SK-N-SH treated with all-trans-retinoic acid at 6 μM for 48 hours (cell line): ENCODE measurements around the gene SAMD10.

Experiments
- ATAC-seq: fragments of 200-7000 bp; cut with Tn5 transposase; 3 replicates; pipeline ENCODE4 v1.9.1; 2020; ENCODE audit warnings: mild to moderate bottlenecking, moderate library complexity
- BACH2 ChIP-seq: fragments of 250-450 bp; sonication (Bioruptor Pico); IDR thresholded peaks from 2 replicates; pipeline ENCODE4 v1.9.0; 2021; ENCODE audit warnings: mild to moderate bottlenecking, borderline replicate concordance
- CSDC2 ChIP-seq: fragments of 250-450 bp; sonication (Bioruptor Pico); IDR thresholded peaks from 2 replicates; pipeline ENCODE4 v1.5.0; 2020; ENCODE audit warnings: mild to moderate bottlenecking, moderate library complexity
- ESRRG ChIP-seq: fragments of 250-450 bp; sonication (Bioruptor Pico); IDR thresholded peaks from 2 replicates; pipeline ENCODE4 v1.6.1; 2021; ENCODE audit warnings: mild to moderate bottlenecking
- GLIS3 ChIP-seq: fragments of 250-450 bp; sonication (Bioruptor Pico); IDR thresholded peaks from 2 replicates; pipeline ENCODE4 v1.5.0; 2020; ENCODE audit warnings: mild to moderate bottlenecking, moderate library complexity
- ISL1 ChIP-seq: fragments of 250-450 bp; sonication (Bioruptor Pico); IDR thresholded peaks from 2 replicates; pipeline ENCODE4 v2.1.2; 2022; ENCODE audit warnings: mild to moderate bottlenecking, moderate library complexity
- OSR1 ChIP-seq: fragments of 250-450 bp; sonication (Bioruptor Pico); IDR thresholded peaks from 2 replicates; pipeline ENCODE4 v1.8.0; 2022; ENCODE audit warnings: moderate library complexity, mild to moderate bottlenecking, inconsistent platforms
- PPARA ChIP-seq: fragments of 250-450 bp; sonication (Bioruptor Pico); IDR thresholded peaks from 2 replicates; pipeline ENCODE4 v1.5.0; 2020; ENCODE audit warnings: mild to moderate bottlenecking, borderline replicate concordance
- RARB ChIP-seq: fragments of 250-450 bp; sonication (Bioruptor Pico); IDR thresholded peaks from 2 replicates; pipeline ENCODE4 v1.8.0; 2021; ENCODE audit warnings: mild to moderate bottlenecking, moderate library complexity
- SNAI2 ChIP-seq: fragments of 250-450 bp; sonication (Bioruptor Pico); IDR thresholded peaks from 2 replicates; pipeline ENCODE4 v1.5.0; 2020; ENCODE audit warnings: mild to moderate bottlenecking, moderate library complexity
- TCF4 ChIP-seq: fragments of 250-450 bp; sonication (Bioruptor Pico); IDR thresholded peaks from 2 replicates; pipeline ENCODE4 v1.8.0; 2021; ENCODE audit warnings: mild to moderate bottlenecking, moderate library complexity, borderline replicate concordance
- TOX ChIP-seq: fragments of 250-450 bp; sonication (Bioruptor Pico); IDR thresholded peaks from 2 replicates; pipeline ENCODE4 v1.8.0; 2021; ENCODE audit warnings: mild to moderate bottlenecking, moderate library complexity, borderline replicate concordance
- ZC3H10 ChIP-seq: fragments of 250-450 bp; sonication (Bioruptor Pico); IDR thresholded peaks from 2 replicates; pipeline ENCODE4 v1.5.1; 2021; ENCODE audit warnings: mild to moderate bottlenecking, moderate library complexity
- ZFP3 ChIP-seq: fragments of 250-450 bp; sonication (Bioruptor Pico); IDR thresholded peaks from 2 replicates; pipeline ENCODE4 v1.5.0; 2020; ENCODE audit warnings: mild to moderate bottlenecking, moderate library complexity
- ZFP30 ChIP-seq: fragments of 450-650 bp; formaldehyde crosslinking; IDR thresholded peaks from 2 replicates; pipeline ENCODE4 v1.5.0; 2022; ENCODE audit warnings: mild to moderate bottlenecking, moderate library complexity
- ZNF565 ChIP-seq: fragments of 450-650 bp; formaldehyde crosslinking; conservative IDR thresholded peaks from 2 replicates; pipeline ENCODE4 v1.5.0; 2020; ENCODE audit warnings: low read depth, mild to moderate bottlenecking, moderate library complexity
- ZNF70 ChIP-seq: fragments of 450-650 bp; formaldehyde crosslinking; IDR thresholded peaks from 2 replicates; pipeline ENCODE4 v1.5.0; 2020; ENCODE audit warnings: mild to moderate bottlenecking, moderate library complexity
- ZNF8 ChIP-seq: fragments of 450-650 bp; formaldehyde crosslinking; IDR thresholded peaks from 2 replicates; pipeline ENCODE4 v1.5.0; 2020; ENCODE audit warnings: mild to moderate bottlenecking, moderate library complexity
- TF ChIP-seq, protein P1 (sequence below): fragments of 250-450 bp; sonication (Bioruptor Pico); IDR thresholded peaks from 2 replicates; pipeline ENCODE4 v1.5.1; 2021; ENCODE audit warnings: mild to moderate bottlenecking, moderate library complexity
- TF ChIP-seq, protein P2 (sequence below): fragments of 250-450 bp; sonication (Bioruptor Pico); IDR thresholded peaks from 2 replicates; pipeline ENCODE4 v1.5.1; 2020; ENCODE audit warnings: low read depth, mild to moderate bottlenecking, moderate library complexity
- TF ChIP-seq, protein P3 (sequence below): fragments of 250-450 bp; sonication (Bioruptor Pico); IDR thresholded peaks from 2 replicates; pipeline ENCODE4 v1.8.0; 2021; ENCODE audit warnings: low read depth, mild to moderate bottlenecking, moderate library complexity, borderline replicate concordance
- TF ChIP-seq, protein P4 (sequence below): fragments of 250-450 bp; sonication (Bioruptor Pico); IDR thresholded peaks from 2 replicates; pipeline ENCODE4 v1.5.0; 2020; ENCODE audit warnings: mild to moderate bottlenecking, moderate library complexity
- TF ChIP-seq, protein P5 (sequence below): fragments of 250-450 bp; sonication (Bioruptor Pico); IDR thresholded peaks from 2 replicates; pipeline ENCODE4 v1.8.0; 2020; ENCODE audit warnings: mild to moderate bottlenecking, moderate library complexity, borderline replicate concordance

SAMD10 gene

DNA sequence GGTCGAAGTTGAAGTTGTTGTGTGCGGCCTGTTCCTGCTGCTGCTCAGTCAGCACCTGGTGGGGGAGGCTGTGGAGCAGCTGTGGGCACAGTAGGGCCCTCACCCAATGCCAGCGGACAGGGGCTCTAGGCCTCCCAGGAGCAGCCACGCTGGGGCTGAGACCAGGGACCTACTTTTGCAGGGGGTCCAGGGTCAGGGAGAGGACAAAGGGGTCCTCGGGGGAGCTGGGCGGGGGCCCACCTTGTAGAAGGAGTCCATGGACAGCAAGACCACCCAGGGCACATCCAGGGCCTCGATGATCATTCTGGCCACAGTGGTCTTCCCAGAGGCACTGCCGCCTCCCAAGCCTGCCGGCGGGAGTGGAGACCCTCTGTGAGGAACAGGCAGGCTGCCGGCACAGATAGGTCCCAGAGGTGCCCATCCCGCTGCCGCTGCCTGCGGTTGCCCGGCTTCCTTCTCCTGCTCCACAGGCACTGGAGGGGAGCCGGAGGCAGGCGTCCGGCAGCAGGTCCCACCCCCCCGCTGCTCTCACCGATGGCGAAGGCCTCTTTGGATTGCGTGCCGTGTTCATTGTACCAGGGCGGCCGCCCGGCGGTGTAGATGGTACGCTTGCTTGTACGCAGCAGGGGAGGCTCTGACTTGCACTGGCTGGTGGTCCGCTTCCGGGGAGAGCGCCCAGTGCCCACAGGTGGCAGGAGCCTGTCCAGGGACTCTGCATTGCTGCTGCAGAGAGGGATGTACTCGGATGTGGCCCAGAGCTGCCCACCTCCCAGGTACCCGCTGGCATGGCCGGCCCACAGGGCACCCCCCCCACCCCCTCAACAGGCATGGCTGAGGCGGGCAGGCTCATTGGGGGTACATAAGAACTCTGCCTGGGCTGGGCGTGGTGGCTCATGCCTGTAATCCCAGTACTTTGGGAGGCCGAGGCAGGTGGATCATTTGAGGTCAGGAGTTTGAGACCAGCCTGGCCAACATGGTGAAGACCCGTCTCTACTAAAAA, 33.2 kb downstream of the SAMD10 start:
- no peak for ATAC-seq
- TF ChIP-seq BACH2 (no peak), ZC3H10 (CRISPR knock-in tag) (no peak), RARB (no peak), ISL1 (CRISPR knock-in tag) (no peak), ZFP3 (CRISPR knock-in tag) (no peak), TCF4 (no peak), OSR1 (no peak), ZNF70 (CRISPR knock-in tag) (no peak), GLIS3 (CRISPR knock-in tag) (no peak)
- TF ChIP-seq, protein P1, sequence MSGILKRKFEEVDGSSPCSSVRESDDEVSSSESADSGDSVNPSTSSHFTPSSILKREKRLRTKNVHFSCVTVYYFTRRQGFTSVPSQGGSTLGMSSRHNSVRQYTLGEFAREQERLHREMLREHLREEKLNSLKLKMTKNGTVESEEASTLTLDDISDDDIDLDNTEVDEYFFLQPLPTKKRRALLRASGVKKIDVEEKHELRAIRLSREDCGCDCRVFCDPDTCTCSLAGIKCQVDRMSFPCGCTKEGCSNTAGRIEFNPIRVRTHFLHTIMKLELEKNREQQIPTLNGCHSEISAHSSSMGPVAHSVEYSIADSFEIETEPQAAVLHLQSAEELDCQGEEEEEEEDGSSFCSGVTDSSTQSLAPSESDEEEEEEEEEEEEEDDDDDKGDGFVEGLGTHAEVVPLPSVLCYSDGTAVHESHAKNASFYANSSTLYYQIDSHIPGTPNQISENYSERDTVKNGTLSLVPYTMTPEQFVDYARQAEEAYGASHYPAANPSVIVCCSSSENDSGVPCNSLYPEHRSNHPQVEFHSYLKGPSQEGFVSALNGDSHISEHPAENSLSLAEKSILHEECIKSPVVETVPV (CRISPR knock-in tag), result no peak

DNA sequence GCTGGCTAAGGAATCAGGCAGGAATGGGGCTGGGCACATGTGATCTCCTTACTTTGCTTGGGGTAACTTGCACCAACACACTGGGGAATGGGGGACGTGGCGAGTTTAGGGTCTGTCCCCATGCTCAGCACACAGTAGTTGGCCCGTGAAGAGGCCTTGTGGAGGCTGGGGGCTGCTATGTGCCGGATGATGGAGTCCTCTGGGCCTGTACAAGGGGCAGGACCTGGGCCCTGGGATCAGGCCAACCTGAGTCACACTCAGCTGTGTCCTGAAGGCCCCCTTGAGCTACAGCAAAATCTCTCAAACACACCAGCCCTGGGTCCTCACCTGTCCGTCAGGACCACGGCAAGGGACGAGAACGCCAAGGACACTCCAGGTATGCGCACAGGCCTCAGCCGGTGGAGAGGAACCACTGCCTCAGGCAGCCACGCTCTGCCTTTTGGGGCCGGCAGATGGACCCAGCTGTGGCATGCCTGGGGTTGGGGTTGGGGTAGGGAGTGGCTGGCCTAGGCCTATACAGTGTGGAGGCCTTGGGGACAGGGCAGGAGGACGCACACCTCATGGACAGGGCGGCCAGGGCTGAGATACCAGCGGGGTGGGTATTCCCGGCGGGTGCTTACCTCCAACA, 34.3 kb downstream of the SAMD10 start:
- no peak for TF ChIP-seq ISL1 (CRISPR knock-in tag)
- ATAC-seq, result no peak

DNA sequence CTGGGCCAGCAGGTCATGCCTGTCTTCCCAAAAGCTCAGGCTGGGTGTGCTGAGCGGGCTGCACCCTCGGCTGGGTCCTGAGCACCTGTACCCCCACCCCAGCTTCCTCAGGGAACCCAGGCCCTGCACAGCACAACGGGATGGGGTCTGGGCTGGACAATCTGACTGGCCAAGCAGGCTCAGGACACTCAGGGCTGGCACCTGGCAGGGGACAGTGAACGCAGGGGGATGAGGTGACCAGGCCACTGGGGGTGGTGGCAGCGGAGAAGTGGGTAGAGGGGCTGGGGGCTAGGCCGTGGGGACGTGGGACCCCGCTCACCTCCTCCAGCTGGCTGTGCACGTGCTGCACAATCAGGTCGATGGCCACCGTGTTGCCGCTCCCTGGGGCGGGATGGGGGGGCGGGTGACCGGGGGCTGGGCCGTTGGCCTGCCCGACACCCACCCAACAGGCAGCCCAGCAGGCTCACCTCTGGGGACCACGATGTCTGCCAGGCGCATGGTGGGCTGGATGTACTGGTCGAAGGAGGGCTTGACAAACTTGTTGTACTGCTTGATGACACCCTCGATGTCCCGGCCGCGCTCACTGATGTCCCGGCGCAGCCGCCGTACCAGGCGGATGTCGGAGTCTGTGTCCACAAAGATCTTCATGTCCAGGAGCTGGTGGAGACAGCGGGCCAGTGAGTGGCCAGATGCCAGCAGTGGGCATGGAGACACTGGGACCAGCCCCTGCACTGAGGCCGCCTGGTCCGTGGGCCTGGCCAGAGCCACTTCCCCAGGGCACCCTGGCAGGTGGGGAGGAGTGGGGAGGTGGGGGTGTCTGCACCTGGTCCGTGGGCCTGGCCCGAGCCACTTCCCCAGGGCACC, 35.1 kb downstream of the SAMD10 start:
- no peak for TF ChIP-seq TOX (CRISPR knock-in tag)
- TF ChIP-seq, protein P2, sequence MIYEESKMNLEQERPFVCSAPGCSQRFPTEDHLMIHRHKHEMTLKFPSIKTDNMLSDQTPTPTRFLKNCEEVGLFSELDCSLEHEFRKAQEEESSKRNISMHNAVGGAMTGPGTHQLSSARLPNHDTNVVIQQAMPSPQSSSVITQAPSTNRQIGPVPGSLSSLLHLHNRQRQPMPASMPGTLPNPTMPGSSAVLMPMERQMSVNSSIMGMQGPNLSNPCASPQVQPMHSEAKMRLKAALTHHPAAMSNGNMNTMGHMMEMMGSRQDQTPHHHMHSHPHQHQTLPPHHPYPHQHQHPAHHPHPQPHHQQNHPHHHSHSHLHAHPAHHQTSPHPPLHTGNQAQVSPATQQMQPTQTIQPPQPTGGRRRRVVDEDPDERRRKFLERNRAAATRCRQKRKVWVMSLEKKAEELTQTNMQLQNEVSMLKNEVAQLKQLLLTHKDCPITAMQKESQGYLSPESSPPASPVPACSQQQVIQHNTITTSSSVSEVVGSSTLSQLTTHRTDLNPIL, result no peak
- TF ChIP-seq SNAI2 (CRISPR knock-in tag), result no peak
- TF ChIP-seq BACH2, result no peak
- no peak for TF ChIP-seq ZFP3 (CRISPR knock-in tag)
- no peak for TF ChIP-seq ZFP30 (CRISPR knock-in tag)
- TF ChIP-seq, protein P3, sequence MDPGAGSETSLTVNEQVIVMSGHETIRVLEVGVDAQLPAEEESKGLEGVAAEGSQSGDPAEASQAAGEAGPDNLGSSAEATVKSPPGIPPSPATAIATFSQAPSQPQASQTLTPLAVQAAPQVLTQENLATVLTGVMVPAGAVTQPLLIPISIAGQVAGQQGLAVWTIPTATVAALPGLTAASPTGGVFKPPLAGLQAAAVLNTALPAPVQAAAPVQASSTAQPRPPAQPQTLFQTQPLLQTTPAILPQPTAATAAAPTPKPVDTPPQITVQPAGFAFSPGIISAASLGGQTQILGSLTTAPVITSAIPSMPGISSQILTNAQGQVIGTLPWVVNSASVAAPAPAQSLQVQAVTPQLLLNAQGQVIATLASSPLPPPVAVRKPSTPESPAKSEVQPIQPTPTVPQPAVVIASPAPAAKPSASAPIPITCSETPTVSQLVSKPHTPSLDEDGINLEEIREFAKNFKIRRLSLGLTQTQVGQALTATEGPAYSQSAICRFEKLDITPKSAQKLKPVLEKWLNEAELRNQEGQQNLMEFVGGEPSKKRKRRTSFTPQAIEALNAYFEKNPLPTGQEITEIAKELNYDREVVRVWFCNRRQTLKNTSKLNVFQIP (CRISPR knock-in tag), result no peak
- no peak for TF ChIP-seq PPARA
- ATAC-seq, result no peak

DNA sequence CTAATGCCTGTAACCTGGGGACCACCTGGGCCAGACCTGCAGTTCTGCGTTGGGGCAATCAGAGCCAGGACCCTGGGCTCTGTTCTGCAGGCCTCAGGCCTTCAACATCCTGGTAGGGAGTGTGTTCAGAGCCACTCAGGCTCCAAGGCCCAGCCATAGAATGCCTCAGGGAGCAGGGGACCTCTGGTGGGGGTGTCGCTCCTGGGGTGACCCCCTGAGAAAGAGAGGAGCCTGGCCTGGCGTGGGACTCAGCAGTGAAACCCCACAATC, 35.7 kb downstream of the SAMD10 start:
- no peak for TF ChIP-seq SNAI2 (CRISPR knock-in tag)
- TF ChIP-seq, protein P4, sequence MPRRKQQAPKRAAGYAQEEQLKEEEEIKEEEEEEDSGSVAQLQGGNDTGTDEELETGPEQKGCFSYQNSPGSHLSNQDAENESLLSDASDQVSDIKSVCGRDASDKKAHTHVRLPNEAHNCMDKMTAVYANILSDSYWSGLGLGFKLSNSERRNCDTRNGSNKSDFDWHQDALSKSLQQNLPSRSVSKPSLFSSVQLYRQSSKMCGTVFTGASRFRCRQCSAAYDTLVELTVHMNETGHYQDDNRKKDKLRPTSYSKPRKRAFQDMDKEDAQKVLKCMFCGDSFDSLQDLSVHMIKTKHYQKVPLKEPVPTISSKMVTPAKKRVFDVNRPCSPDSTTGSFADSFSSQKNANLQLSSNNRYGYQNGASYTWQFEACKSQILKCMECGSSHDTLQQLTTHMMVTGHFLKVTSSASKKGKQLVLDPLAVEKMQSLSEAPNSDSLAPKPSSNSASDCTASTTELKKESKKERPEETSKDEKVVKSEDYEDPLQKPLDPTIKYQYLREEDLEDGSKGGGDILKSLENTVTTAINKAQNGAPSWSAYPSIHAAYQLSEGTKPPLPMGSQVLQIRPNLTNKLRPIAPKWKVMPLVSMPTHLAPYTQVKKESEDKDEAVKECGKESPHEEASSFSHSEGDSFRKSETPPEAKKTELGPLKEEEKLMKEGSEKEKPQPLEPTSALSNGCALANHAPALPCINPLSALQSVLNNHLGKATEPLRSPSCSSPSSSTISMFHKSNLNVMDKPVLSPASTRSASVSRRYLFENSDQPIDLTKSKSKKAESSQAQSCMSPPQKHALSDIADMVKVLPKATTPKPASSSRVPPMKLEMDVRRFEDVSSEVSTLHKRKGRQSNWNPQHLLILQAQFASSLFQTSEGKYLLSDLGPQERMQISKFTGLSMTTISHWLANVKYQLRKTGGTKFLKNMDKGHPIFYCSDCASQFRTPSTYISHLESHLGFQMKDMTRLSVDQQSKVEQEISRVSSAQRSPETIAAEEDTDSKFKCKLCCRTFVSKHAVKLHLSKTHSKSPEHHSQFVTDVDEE (CRISPR knock-in tag), result no peak
- TF ChIP-seq CSDC2, result no peak
- no peak for TF ChIP-seq ZFP3 (CRISPR knock-in tag)
- TF ChIP-seq ZNF565, result no peak
- TF ChIP-seq BACH2, result no peak
- TF ChIP-seq ZC3H10 (CRISPR knock-in tag), result no peak
- TF ChIP-seq, protein P2, result no peak
- TF ChIP-seq, protein P5, sequence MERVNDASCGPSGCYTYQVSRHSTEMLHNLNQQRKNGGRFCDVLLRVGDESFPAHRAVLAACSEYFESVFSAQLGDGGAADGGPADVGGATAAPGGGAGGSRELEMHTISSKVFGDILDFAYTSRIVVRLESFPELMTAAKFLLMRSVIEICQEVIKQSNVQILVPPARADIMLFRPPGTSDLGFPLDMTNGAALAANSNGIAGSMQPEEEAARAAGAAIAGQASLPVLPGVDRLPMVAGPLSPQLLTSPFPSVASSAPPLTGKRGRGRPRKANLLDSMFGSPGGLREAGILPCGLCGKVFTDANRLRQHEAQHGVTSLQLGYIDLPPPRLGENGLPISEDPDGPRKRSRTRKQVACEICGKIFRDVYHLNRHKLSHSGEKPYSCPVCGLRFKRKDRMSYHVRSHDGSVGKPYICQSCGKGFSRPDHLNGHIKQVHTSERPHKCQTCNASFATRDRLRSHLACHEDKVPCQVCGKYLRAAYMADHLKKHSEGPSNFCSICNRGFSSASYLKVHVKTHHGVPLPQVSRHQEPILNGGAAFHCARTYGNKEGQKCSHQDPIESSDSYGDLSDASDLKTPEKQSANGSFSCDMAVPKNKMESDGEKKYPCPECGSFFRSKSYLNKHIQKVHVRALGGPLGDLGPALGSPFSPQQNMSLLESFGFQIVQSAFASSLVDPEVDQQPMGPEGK, result no peak
- no peak for TF ChIP-seq TOX (CRISPR knock-in tag)
- TF ChIP-seq, protein P1 (CRISPR knock-in tag), result no peak
- TF ChIP-seq ZNF8 (CRISPR knock-in tag), result no peak
- TF ChIP-seq ESRRG (CRISPR knock-in tag), result no peak
- no peak for TF ChIP-seq ISL1 (CRISPR knock-in tag)
- TF ChIP-seq ZFP30 (CRISPR knock-in tag), result no peak
- TF ChIP-seq, all 23 proteins: peak for 0
- ATAC-seq, result no peak
